Amniotic epithelial cell (primary cell): ENCODE results near the gene PPP1R12B.
A peak's percentile ranks its signal among the peaks of the same experiment; 100 is the strongest.
"Not testable (repeated sequence)": the region's sequence is repeated elsewhere in the genome, so short reads cannot be mapped to it uniquely, and the experiment has no call there.

ENCODE experiments used
- DNase-seq: peaks from one replicate; pipeline ENCODE4 v3.0.0-alpha.2; 2010; ENCODE audit warnings: low read depth

The PPP1R12B gene

GRCh38 chr1:202584707-202585589 is 236.4 kb downstream of the PPP1R12B start:
- peak; percentile 93 for DNase-seq

GRCh38 chr1:202585590-202585933 is 237.1 kb downstream of the PPP1R12B start:
- no peak for DNase-seq

GRCh38 chr1:202586018-202586821 is 237.7 kb downstream of the PPP1R12B start:
- peak; percentile 42 for DNase-seq

GRCh38 chr1:202586871-202587270 is 238.4 kb downstream of the PPP1R12B start:
- DNase-seq = no peak

GRCh38 chr1:202587859-202588485 is 239.5 kb downstream of the PPP1R12B start:
- DNase-seq = no peak

- DNase-seq = no peak
Measured at GRCh38 chr1:202588503-202589189, 240.1 kb downstream of the PPP1R12B start.

- peak; percentile 99 for DNase-seq
Measured at GRCh38 chr1:202589190-202589930, 240.9 kb downstream of the PPP1R12B start.

GRCh38 chr1:202590126-202590525 is 241.6 kb downstream of the PPP1R12B start:
- DNase-seq = no peak

- DNase-seq = no peak
Measured at GRCh38 chr1:202590975-202591411, 242.5 kb downstream of the PPP1R12B start.

- no peak for DNase-seq
Measured at GRCh38 chr1:202591515-202591914, 243.0 kb downstream of the PPP1R12B start.

GRCh38 chr1:202592146-202592545 is 243.6 kb downstream of the PPP1R12B start:
- DNase-seq = no peak

- peak; percentile 47 for DNase-seq
Measured at GRCh38 chr1:202593845-202594244, 245.3 kb downstream of the PPP1R12B start.

GRCh38 chr1:202596638-202597037 is 248.1 kb downstream of the PPP1R12B start:
- DNase-seq = no peak

GRCh38 chr1:202597090-202597761 is 248.7 kb downstream of the PPP1R12B start:
- DNase-seq = no peak

- DNase-seq = peak; percentile 70
Measured at GRCh38 chr1:202599669-202600431, 251.4 kb downstream of the PPP1R12B start.

- DNase-seq = no peak
Measured at GRCh38 chr1:202600432-202601041, 252.0 kb downstream of the PPP1R12B start.

GRCh38 chr1:202603435-202603834 is 254.9 kb downstream of the PPP1R12B start:
- no peak for DNase-seq

- DNase-seq = no peak
Measured at GRCh38 chr1:202605515-202605914, 257.0 kb downstream of the PPP1R12B start.

- DNase-seq = not testable (repeated sequence)
Measured at GRCh38 chr1:202612036-202612435, 263.5 kb downstream of the PPP1R12B start.
